ENCODE results near the gene MAGI3.
A peak's percentile ranks its signal among the peaks of the same experiment; 100 is the strongest.

MAGI3 gene

GRCh38 chr1:113653741-113654140, 263.4 kb downstream of the MAGI3 start:
- FAIRE-seq (no peak), DNase-seq (ENCODE audit: low spot score) (no peak)

- DNase-seq (ENCODE audit: low spot score), result no peak
- FAIRE-seq, result no peak
These were observed 264.6 kb downstream of the MAGI3 start for GRCh38 chr1:113654883-113655282.

GRCh38 chr1:113657126-113657525, 266.8 kb downstream of the MAGI3 start:
- no peak for DNase-seq (ENCODE audit: low spot score)
- FAIRE-seq, result no peak

GRCh38 chr1:113657556-113658063, 267.3 kb downstream of the MAGI3 start:
- FAIRE-seq (no peak), DNase-seq (ENCODE audit: low spot score) (no peak)

- FAIRE-seq (no peak), DNase-seq (ENCODE audit: low spot score) (no peak)
These were observed 268.7 kb downstream of the MAGI3 start for GRCh38 chr1:113659035-113659434.

- FAIRE-seq (no peak), DNase-seq (ENCODE audit: low spot score) (no peak)
These were observed 269.2 kb downstream of the MAGI3 start for GRCh38 chr1:113659556-113659955.

- FAIRE-seq, result no peak
- no peak for DNase-seq (ENCODE audit: low spot score)
These were observed 269.8 kb downstream of the MAGI3 start for GRCh38 chr1:113660088-113660487.

GRCh38 chr1:113662101-113662500, 271.8 kb downstream of the MAGI3 start:
- no peak for DNase-seq (ENCODE audit: low spot score)
- FAIRE-seq, result no peak

GRCh38 chr1:113663165-113663951, 273.0 kb downstream of the MAGI3 start:
- DNase-seq (ENCODE audit: low spot score) (no peak), FAIRE-seq (no peak)

GRCh38 chr1:113665071-113665470, 274.8 kb downstream of the MAGI3 start:
- no peak for DNase-seq (ENCODE audit: low spot score)
- no peak for FAIRE-seq

- DNase-seq (ENCODE audit: low spot score) (no peak), FAIRE-seq (no peak)
These were observed 275.8 kb downstream of the MAGI3 start for GRCh38 chr1:113666126-113666525.

- DNase-seq (ENCODE audit: low spot score), result no peak
- no peak for FAIRE-seq
These were observed 279.7 kb downstream of the MAGI3 start for GRCh38 chr1:113669988-113670387.

- FAIRE-seq (no peak), DNase-seq (ENCODE audit: low spot score) (no peak)
These were observed 280.3 kb downstream of the MAGI3 start for GRCh38 chr1:113670650-113671049.

- FAIRE-seq (no peak), DNase-seq (ENCODE audit: low spot score) (no peak)
These were observed 282.2 kb downstream of the MAGI3 start for GRCh38 chr1:113672491-113672890.

GRCh38 chr1:113674591-113674990, 284.3 kb downstream of the MAGI3 start:
- FAIRE-seq, result no peak
- no peak for DNase-seq (ENCODE audit: low spot score)

- FAIRE-seq (no peak), DNase-seq (ENCODE audit: low spot score) (no peak)
These were observed 285.0 kb downstream of the MAGI3 start for GRCh38 chr1:113675302-113675701.

- no peak for FAIRE-seq
These were observed 286.2 kb downstream of the MAGI3 start for GRCh38 chr1:113676524-113676923.

GRCh38 chr1:113677250-113678158, 287.2 kb downstream of the MAGI3 start:
- FAIRE-seq, result no peak
- DNase-seq (ENCODE audit: low spot score), result peak; percentile 52

More at GRCh38 chr1:113676524-113676923, 286.2 kb downstream of the MAGI3 start:
- no peak for DNase-seq (ENCODE audit: low spot score)

- FAIRE-seq (no peak), DNase-seq (ENCODE audit: low spot score) (no peak)
These were observed 287.8 kb downstream of the MAGI3 start for GRCh38 chr1:113678159-113678469.

- FAIRE-seq, result no peak
These were observed 291.5 kb downstream of the MAGI3 start for GRCh38 chr1:113681596-113682337.

GRCh38 chr1:113683384-113684152, 293.3 kb downstream of the MAGI3 start:
- FAIRE-seq, result no peak
- DNase-seq (ENCODE audit: low spot score), result no peak

More at GRCh38 chr1:113681596-113682337, 291.5 kb downstream of the MAGI3 start:
- no peak for DNase-seq (ENCODE audit: low spot score)

Measured in urothelium cell line (cell line).